GM18526 (cell line): ENCODE results near the gene TMEM175.

Experiments used
- POLR2A ChIP-seq: IDR thresholded peaks from 3 replicates; pipeline ENCODE4 v1.6.1; 2011; ENCODE audit not compliant: insufficient read length; ENCODE audit errors: extremely low read depth

Gene TMEM175

GRCh38 chr4:992297-993110 is 60.2 kb downstream of the TMEM175 start:
- TF ChIP-seq POLR2A: no peak

- no peak for TF ChIP-seq POLR2A
These were observed 61.1 kb downstream of the TMEM175 start, which contains the start of gene SLC26A1 for GRCh38 chr4:993111-994029. TSS of gene SLC26A1 (minus strand) at chr4:993404. CDS start at chr4:991703, 1,701 bp downstream.

- TF ChIP-seq POLR2A: no peak
These were observed 63.2 kb downstream of the TMEM175 start for GRCh38 chr4:995311-996026.

DNA sequence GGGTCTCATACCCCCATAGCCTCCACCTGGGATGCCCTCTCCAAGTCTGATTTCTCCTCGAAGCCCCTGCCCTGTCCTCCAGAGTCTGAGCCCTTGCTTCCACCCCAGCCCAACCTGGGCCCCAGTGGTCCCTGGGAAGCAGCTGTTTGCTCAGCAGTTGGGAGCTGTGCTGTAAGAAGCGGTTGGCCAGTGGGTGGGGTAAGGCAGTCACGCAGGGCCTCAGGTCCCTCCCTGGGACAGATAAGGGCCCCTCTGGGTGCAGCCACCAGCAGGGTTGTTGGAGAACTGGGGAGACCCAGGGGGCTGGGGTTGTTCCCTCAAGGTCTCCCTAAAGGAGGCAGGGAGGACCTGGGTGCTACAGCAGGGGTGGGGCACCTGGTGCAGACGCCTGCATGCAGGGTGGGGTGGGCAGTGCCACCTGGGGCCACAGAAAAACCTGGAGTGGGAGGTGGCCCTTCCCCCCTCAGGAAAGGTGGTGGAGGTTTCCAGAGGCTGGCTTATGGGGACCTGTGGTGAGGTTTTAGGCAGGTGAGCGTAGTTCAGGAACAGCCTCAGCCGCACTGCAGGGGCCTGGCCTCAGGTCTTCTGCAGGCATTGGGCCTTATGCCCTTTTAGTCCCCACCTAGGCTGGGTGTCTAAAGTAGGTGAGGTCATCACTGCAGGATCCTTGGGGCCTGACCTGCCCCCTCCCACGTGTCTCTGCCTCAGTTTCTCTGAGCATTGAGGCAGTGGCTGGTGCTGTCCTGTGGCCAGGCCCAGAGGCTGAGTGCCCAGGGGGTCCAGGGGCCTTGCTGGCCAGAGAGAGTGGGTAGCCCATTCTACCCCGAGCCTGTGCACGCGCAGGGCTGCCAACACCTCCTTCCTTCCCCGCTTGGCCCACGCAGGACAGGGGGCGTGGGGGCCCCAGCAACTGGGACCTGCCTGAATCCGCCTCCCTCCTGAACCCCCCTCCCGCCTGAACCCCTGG is 64.1 kb downstream of the TMEM175 start:
- no peak for TF ChIP-seq POLR2A

DNA sequence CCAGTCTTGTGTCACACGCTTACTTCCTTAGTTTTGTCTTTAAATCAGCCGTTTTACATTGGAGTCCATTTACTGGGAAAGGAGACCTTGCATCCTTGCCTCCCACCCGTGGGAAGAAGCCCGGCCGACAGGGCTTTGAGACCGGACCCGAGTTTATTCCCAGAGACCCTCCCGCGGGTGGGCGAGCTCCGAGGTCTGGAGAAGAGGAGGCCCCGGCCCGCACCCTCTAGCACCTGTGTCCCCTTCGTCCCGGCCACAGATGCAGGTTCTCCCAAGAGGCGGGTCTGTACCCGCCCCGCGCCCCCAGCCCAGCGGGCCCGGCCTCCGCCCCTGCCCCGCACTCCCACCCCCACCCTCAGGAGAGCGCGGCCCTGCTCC is 64.7 kb downstream of the TMEM175 start:
- no peak for TF ChIP-seq POLR2A

GRCh38 chr4:997375-998071 is 65.3 kb downstream of the TMEM175 start:
- TF ChIP-seq POLR2A: no peak

DNA sequence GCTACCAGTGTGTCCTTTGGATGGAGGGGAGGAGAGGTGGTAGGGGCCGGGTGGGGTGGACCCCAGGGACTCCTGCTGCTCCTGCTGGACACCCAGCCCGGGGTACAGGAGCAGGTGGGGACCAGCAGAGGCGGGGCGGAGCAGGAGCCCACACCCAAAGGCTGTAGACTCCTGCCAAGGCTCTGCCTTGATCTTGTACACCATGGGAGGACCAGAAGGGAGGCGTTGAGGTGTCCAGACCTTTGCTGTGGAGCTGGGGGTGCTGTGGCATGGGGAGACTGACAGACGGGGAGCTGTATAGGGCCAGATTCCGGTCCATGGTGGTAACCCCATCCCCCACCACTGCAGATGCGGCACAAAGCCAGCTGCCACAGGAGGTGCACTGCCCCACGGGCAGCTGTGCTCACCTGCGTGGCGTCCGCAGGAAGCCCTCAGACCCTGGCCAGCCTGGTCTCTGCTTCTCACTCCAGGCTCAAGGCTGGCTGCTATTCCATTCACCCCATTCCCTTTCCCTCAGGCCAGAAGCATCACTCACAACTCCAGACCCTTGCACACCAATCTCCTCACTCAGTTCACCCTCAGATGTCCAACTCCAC is 65.9 kb downstream of the TMEM175 start:
- TF ChIP-seq POLR2A: no peak

- TF ChIP-seq POLR2A: no peak
These were observed 67.7 kb downstream of the TMEM175 start for GRCh38 chr4:999882-1000425.

DNA sequence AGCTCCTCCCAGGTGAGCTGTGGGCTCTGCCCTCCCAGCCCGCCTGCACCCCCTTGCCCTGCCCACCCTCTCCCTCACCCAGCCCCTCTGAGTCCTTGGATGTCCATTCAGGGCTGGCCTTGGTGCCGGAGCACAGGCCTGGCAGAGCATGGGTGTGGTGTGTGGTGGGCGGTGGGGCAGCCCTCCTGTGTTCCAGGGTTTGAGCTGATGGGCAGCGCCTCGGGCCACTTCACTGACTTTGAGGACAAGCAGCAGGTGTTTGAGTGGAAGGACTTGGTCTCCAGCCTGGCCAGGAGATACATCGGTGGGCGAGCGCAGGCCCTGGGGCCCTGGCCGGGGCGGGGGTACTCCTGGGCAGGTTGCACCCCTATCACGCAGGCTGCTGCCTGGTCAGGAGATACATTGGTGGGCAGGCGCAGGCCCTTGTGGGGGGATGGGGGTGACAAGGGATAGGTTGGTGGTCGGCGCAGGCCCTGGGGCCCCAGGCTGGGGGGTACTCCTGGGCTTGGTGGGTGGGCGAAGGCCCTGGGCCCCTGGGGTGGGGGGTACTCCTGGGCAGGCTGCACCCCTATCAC is 68.5 kb downstream of the TMEM175 start:
- TF ChIP-seq POLR2A: no peak

DNA sequence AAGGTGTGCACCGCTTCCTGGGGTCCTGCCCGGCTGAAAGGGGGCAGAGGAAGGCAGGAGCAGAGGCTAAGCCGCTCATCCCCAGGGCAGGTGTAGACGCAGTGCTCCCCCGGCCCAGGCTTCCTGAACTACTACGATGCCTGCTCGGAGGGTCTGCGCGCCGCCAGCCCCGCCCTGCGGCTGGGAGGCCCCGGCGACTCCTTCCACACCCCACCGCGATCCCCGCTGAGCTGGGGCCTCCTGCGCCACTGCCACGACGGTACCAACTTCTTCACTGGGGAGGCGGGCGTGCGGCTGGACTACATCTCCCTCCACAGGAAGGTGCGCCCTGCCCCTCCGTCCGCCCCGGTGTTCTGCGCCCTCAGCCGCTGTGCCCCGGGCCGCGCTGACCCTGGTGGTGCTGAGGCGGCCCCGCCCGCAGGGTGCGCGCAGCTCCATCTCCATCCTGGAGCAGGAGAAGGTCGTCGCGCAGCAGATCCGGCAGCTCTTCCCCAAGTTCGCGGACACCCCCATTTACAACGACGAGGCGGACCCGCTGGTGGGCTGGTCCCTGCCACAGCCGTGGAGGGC is 69.4 kb downstream of the TMEM175 start:
- no peak for TF ChIP-seq POLR2A

DNA sequence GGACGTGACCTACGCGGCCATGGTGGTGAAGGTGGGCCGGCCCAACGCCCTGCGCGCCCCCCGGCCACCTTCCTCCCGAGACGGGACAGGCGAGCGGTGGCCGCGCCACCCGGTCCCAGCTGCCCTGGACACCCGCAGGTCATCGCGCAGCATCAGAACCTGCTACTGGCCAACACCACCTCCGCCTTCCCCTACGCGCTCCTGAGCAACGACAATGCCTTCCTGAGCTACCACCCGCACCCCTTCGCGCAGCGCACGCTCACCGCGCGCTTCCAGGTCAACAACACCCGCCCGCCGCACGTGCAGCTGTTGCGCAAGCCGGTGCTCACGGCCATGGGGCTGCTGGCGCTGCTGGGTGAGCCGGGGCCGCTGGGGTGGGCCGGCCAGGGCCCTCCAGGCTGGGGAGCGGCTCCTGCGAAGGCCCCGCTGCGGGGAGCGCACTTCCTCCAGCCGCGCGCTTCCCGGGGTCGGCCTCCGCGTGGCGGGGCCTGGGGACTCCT is 69.9 kb downstream of the TMEM175 start:
- TF ChIP-seq POLR2A: no peak

GRCh38 chr4:1002631-1003251 is 70.5 kb downstream of the TMEM175 start:
- TF ChIP-seq POLR2A: no peak
